HUDEP-2 (cell line): ENCODE results near the gene CCDC61.

Experiments used
- DNase-seq, 76 experiments: peaks; one replicate each; lab custom pipeline; 2025; ENCODE audit not compliant: unreplicated experiment in 76 of 76; lab: John Stamatoyannopoulos, UW

The CCDC61 gene

DNA sequence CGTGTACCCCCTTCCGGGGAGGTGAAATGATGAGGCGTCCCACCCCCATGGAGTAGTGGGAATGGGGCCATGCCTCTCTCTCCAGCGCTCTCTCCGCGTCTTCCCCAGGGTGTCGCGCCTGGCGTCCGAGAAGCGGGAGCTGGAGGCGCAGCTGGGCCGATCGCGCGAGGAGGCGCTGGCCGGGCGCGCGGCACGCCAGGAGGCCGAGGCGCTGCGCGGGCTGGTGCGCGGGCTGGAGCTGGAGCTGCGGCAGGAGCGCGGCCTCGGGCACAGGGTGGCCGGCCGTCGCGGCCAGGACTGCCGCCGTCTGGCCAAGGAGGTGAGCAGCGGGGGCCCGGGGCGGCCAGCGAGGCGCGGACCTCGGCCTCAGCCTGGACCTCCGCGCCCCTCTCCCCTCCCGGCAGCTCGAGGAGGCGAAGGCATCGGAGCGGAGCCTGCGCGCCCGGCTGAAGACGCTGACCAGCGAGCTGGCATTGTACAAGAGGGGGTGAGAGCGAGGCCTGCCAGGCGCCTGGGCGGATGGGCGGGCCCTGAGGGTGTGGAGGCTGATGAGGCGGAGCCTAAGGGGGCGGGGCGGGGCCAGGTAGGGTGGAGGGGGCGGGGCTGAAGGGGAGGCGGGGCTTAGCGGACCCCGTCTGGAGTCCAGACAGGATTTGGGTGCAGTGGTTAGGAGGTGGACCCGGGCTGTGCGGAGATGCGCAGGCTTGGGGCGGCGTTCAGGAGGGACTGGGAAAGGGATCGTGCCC lies 19.8 kb downstream of the CCDC61 start:
- DNase-seq: peak in 44 of 76 experiments; percentile 7 to 72 (median 52)

DNA sequence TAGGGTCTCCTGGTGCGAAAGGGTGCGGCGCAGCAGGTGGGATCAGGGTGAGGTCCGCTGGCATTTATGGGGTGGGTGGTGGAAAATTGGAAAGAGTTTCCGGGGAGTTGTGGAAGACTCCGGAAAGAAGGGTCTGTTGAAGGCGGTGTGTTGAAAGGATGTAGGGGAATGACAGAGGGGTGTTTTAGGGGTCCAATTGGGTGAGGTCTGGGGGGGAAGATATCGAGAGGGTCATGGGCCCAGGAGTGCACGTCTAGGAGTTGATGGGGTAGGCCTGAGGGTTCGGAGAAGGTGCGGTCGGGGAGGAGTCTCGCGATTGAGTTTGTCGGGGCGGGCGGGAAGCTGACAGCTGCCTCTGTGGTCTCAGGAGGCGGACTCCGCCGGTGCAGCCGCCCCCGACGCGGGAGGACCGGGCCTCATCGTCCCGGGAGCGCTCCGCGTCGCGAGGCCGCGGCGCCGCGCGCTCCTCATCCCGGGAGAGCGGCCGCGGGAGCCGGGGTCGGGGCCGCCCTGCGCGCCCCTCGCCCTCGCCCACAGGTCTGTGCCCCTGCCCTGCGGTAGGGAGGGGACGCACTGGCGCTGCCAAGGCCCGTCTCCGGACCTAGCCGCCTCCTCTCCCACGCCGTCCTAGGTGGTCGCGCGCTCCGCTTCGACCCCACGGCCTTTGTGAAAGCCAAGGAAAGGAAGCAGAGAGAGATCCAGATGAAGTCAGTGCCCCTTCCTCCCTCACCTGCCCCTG lies 20.6 kb downstream of the CCDC61 start:
- no peak for DNase-seq

DNA sequence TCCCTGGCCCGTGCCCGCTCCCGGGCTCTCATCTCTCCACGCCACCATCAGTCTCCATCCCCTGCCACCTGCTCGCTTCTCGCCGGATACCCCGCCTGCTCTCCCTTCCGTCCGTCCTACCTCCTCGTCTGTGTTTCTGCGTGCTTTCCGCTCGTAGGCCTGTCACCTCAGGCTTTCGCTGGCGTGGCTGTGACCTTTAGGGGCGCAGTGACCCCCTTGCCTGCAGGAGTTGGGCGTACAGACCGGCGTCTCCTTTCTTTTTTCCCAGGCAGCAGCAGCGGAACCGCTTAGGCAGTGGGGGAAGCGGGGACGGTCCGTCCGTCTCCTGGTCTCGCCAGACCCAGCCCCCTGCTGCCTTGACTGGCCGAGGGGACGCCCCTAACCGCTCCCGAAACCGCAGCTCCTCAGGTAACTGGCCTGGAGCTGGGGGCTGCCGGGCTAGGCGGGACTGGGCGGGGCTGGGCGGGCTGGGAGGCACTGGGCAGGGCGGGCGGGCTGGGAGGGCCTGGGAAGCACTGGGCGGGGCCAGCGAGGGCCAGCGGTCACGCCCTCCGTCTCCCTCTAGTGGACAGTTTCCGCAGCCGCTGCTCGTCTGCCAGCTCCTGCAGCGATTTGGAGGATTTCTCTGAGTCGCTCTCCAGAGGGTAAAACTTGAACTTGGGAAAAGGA lies 21.3 kb downstream of the CCDC61 start:
- peak in 72 of 76 experiments; percentile 7 to 92 (median 74) for DNase-seq

DNA sequence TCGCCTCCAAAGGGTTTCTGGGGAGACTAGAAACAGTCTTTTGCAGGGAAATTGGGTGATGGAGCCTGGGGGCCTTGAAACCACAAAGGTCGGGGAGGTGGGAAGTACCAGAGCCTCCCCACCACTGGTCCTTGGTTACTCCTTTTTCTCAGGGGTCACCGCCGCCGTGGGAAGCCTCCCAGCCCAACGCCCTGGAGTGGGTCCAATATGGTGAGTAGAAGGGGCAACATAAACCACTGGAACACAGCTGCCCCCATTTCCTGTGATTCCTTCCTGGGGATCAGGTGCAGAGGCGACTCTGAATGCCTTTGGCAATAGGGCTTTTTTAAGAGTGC lies 21.8 kb downstream of the CCDC61 start:
- DNase-seq: no peak

DNA sequence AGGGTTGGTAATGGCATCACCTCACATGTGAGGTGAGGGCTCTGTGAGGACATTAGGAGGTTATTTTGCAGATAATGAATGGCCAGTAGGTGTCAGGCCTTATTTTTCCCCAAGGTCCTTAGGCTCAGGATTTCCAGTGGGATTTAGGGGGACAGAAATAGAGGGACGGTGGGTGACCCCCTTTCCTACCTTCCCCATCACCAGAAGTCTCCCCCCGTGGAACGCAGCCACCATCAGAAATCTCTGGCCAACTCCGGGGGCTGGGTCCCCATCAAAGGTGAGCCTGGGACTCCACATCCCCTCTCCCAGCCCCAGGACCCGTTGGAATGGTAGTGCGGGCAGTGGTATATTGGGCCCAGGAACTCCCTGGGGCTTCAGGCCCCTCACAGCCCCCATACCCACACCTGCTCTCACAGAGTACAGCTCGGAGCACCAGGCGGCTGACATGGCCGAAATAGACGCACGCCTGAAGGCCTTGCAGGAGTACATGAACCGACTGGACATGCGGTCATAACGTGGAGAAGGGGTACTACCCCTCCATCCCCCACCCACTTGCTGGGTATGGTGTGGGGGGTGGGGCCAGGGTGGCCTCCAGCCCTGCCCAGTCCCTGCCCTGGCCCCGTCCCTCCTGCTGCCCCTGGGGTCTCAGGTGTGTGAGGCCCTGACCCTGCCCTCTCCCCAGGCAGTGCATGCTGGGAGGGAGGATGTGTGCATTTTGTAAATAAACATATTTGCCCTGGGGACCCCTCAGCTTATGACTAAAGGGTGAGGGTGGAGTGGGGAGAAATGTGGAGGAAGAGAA lies 22.8 kb downstream of the CCDC61 start:
- DNase-seq: no peak

DNA sequence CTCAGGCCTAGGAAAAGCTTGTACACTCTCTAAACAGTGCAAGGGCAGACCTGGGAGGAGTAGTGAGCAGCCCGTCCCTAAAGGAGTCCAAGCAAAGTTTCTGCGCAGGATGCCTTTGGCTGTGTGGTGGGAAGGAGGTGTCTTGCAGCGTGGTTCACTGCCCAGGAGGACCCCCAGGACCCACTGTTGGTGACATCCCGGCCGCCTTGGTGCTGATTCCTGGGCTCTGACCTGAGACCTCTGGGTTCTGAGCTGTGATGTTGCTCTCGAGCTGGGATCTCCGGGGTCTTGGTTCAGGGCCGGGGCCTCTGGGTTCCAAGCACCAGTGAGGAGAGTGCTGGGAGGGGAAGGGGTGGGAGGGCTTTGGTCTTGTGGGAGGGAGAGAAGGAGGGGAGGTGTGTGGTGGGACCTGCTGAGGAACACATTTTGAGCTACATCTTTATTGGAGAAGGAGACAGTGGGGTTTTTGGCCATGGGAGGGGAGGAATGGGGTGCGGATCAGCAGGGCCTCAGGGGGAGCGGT lies 23.5 kb downstream of the CCDC61 start:
- DNase-seq: no peak

DNA sequence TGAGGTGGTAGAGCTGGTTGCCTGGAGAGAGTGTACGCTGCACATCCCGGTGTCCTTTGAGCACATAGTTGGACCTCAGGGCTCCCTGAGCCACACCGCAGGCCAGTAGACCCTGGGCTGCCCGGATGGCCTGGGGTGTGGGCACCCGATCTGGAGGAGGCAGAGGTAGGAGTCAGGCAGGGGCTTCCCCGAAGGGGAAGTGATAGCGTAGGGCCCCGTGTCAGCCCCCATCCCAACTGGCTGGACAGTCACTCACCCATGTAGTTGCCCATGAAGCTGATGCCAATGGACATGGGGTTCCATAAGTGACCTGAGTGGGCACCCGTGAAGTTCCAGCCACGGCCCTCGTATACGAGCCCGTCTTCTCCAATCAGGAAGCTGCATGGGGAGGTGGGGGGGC lies 24.0 kb downstream of the CCDC61 start:
- no peak for DNase-seq

DNA sequence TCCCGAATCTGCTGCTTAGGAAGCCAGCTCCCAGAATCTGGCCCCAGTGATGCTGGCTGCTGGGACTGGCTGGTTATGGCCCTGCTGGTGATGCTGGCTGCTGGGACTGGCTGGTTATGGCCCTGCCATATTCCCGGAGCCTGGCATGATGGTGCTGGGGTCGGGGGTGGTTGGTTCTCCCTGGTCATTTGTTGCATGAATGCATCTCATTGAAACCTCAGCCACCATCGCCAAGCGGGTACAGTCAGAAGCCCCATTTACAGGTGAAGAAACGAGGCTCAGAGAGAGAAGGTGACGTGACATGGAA lies 25.5 kb downstream of the CCDC61 start:
- no peak for DNase-seq

DNA sequence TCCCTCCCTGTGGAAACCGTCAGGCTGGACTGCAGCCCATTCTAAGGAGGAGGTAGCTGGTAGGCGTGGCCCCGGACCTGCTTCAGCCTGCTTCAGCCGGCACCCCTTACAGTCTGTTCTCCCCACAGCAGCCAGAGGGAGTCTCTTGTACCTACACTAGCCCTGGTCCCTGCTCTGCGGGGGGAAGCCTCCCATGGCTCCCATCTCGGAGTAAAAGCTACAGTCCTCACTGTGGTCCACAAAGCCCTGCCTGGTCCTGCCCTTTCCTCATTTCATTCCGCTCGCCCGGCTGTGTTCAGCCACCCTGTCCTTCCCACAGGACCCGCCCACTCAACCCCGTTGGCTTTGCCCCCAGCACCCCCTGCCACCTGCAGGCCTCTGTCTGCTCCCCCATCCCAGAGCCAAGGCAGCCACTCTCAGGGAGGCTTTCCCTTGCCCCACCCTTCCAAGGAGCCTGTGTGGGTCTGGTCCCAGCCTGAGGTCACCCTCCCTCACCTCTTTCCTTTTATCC lies 26.3 kb downstream of the CCDC61 start:
- DNase-seq: no peak

DNA sequence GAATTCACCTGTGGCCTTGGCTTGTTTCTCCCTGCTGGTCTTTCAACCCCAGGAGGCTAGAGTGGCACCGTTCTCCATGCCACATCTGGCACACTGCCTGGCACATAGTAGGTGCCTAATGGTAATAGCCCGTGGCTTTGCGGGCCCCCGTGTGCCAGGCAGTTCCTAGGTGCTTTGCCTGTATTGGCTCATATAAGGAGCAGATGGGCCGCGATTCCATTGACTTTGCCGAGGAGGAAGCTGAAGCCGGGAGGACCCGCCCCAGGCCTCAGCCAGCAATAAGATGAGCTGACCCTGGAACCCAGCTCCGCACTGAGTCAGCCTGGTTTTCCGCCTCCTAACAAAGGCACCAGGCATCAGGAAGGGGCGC lies 26.8 kb downstream of the CCDC61 start:
- no peak for DNase-seq

DNA sequence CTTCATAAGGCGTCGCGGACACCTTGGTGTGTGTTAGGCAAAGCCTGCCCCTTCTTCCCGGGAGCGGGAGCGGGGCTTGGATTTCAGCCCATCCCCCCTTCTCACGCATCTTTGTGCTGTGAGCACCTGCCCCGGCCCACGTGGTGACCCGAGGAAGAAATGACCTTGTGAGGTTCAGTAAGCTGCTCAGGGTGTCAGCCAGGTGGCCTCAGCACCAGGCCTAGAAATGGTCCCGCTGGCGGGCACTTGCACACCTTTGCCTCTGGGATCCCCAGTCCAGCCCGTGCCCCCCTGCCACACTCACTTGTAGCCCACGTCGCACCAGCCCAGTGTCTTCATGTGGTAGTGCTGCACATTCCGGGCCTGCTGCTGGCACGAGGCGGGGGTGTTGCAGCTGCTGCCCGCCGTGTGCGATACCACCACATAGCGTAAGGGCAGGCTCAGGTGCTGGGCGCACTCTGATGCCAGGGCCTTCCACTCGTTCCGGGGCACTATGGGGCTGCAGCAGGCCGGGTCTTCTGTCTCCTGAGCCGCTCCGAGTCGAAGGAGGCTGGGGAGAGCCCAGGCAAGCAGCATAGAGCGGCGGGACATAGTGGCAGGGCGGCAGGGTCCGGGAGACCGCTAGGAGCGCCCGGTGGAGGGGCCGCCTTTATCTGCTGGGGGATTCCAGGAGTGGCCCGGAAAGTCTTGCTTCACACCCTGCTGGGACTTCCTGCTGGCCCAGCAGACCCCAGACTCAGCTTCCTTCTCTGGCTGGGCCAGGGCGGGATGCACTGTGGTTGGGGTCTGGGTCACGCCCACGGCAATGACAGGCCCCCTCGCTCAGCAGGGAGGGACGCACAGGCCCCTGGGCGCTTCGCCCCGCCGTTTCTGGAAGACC lies 27.4 kb downstream of the CCDC61 start, which contains the start of gene PGLYRP1:
Gene PGLYRP1, minus strand, starts transcription at position 623 of the 880 bp plus-strand sequence. Its CDS starts 32 bp downstream, at position 591.
- no peak for DNase-seq

DNA sequence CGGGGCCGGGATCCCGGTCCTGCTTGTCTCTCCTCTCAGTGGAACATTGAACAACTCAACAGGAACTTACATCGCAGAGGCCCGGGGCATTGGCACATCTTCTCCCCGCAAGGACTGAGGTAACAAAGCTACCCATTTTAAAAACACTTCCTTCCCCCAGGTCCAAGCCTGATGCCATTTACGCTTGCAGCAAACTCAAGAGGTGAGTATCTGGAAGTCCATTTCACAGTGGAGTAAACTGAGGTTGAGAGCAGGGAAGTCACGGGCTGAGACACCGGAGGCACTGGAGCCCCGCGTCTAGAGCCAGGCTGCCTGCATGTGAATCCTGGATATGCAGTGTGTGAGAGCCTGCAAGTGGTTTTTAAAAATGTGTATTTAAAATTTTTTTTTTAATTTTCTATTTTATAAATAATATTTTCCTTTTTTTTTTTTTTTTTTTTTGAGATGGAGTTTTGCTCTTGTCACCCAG lies 28.1 kb downstream of the CCDC61 start:
- no peak for DNase-seq

DNA sequence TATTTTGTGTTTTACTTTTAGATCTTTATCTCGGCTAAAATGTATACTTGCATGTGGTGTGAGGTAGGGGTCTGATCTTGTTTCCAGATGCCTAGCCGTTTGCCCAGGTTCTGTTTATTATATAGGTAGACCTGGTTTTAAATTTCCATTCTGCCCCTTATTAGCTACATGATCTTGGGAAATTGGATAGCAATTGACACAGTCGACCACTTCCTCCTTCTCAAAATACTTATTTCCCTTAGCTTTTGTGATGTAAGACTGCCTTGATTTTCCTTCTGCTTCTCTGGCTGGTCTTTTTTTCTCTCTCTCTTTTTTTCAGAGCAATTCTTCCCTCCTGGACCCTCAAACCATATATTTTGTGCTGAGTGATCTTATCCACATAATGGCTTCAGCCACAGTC lies 30.6 kb downstream of the CCDC61 start:
- DNase-seq: no peak

DNA sequence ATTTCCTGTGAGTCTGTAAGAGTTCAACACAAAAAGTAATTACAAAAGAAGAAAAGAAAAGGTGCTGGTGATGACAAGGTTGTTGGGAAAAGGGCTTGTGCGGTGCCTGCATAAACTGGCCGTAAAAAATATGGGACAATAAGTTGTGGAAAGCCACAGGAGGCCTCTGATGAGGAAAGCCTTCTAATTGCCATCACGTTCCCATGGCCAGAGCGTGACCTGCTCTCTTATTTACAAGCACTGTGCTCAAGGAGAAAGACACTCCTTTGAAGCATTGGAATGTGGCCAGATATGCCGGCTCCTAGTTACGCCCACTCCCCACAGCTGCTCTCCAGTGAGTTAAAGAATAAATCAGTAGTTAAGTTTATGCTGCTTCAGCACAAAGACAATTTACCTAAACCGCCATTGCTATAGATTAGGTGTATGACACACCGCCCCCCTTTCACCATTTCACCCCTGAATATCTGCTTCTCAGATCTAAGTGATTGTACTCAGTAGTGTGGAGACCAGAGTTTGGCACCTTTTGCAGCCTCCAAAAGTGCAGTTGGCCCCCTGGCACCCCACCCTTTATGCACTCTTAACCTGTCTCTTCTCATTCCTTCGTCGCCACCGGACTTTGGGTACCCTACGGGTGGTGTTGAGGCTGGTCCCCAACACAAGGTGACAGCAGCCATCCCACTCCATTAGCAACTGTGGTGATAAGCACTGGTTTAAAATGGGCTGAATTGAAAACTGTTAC lies 35.7 kb downstream of the CCDC61 start:
- no peak for DNase-seq

DNA sequence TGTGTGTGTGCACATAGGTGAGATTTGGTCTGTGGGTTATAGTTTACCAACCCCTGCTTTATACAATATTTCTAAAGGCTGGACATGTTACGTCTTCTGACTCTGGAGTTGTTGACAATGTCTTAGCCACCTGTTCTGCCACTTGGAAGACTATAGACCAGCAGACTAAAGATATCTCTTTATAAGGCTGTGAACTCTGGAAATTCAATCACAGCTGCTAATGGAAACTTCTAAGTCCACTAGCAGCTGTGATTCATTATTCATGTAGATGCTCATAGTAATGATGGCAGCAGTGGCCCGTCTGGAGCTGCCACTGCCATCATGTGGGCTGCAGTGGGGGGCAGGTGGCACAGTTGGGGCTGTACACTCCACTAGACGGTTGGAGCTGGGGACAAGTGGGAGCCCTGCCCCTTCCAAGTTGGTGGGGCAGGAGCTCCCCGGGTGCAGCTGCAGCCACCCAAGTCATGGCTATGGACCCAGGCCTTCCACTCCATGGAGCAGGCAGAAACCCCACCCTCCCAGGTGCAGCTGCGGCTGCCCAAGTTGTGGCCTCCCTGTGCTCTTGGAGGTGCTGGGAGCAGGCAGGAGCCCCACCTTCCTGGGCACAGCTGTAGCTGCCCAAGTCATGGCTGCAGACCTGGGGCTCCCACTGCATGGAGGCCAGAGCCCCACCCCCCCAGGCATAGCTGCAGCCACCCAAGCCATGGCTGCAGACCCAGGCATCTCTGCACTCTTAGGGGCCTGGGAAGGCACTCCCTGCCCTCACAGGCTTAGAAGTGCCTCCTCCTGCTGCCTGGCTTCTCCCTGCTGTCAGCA lies 36.7 kb downstream of the CCDC61 start:
- DNase-seq: no peak

DNA sequence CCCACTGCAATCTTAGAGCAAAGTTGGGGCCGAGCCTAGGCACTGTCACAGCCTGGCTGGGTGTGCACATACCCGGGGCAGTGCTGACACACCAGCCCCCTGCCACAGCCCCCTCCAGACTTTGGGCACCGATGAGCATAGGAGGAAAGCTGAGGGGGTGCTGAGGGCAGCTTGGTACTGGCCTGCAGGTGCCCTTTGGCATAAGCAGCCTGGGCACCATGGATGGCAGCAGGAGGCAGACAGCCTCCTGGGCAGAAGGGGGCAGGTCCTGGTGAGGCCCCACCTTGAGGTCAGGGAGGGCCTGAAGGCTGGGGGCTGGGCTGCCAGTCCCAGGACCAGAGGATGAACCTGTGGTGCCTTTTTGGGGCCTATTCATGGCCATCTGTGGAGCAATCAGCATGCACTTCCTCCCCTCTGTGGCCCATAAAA lies 37.3 kb downstream of the CCDC61 start:
- no peak for DNase-seq

DNA sequence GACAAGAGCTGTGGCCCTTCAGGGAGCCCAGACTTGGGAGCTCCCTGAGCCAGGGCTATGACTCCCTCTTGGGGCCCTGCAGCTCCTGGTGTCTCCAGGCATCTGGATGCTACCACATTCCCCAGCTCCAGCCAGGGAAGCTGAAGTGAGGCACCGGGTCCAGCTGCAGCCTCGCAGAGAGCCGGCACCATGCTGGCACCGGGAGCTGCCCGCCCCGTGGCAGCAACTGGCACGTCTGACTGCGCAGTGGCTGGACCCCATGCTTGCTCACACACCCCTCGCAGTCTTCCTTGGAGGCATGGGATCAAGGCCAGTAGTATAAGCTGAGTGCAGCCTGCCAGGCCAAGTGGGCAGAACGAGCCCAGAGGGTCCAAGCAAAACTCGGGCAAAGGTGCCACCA lies 38.1 kb downstream of the CCDC61 start:
- no peak for DNase-seq

DNA sequence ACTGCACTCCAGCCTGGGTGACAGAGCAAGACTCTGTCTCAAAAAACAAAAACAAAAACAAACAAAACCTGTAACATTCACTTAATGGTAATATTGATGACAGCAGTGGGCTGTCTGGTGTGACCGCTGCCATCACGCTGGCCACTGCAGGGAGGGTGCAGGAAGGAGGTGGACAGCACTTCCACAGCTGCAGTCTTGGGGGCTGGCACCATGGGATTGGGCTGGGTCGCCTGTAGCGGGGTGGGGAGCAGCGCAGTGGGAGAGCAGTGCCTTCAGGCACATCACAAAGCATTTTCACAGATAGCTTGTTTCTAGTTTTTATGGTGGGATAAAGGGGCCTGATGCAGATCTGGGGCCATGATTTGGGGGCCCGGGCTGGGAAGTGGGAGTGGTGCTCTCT lies 40.3 kb downstream of the CCDC61 start:
- no peak for DNase-seq
